ENCODE measurements around the gene PTTG1IP.

DNA sequence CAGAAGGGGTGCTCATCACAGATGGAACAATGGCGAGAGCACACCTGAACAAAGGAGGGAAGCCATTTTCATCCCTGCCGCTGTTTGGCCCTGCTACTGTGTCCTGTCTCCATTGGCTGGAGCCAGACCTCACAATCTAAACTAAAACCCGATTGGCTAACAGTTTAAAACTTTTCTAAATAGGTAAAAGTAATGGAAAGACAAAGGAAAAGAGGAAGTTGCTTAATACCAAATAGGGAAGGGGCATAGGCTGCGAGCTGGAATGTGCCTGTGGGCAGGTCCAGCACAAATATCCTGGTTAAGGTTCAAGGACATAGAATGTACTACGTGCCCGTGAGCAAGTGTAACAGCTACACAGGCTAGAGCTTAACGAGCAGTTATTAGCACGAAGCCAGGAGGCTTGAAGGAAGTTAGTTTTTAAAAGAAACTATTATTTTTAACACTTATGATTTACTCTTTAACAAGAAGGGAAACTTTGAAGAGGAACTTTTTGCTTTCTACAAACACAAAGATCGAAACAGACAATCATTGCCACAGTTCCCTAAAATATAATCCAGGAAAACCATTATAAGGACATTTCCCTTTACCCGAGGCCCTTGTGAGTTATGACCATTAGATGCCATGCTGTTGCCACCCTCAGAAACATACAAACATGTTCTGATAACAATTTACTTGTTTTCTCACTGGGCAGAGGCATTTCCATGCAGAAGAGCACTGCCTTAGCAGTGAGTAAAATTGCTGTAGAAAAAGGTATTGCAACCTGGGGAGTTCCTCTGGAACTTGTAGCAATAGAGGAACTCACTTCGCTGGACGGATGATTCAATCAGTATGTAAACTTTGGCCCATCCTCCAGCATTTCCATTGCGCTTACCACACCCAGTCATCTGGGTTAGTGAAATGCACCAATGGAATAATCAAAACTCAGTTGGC lies 4.8 kb upstream of the PTTG1IP start:
- TF ChIP-seq, protein P1, sequence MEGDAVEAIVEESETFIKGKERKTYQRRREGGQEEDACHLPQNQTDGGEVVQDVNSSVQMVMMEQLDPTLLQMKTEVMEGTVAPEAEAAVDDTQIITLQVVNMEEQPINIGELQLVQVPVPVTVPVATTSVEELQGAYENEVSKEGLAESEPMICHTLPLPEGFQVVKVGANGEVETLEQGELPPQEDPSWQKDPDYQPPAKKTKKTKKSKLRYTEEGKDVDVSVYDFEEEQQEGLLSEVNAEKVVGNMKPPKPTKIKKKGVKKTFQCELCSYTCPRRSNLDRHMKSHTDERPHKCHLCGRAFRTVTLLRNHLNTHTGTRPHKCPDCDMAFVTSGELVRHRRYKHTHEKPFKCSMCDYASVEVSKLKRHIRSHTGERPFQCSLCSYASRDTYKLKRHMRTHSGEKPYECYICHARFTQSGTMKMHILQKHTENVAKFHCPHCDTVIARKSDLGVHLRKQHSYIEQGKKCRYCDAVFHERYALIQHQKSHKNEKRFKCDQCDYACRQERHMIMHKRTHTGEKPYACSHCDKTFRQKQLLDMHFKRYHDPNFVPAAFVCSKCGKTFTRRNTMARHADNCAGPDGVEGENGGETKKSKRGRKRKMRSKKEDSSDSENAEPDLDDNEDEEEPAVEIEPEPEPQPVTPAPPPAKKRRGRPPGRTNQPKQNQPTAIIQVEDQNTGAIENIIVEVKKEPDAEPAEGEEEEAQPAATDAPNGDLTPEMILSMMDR (IDR thresholded peaks at IDR 0.05) = no peak
- no peak for TF ChIP-seq POLR2A (IDR thresholded peaks at IDR 0.05)

All from uterus (tissue), 2 donors.